Tibial nerve (tissue), 3 donors: ENCODE data around the gene LSAMP.

Source experiments
- CTCF ChIP-seq, 5 experiments: fragments of 200-600 bp in 3 of 5; fragments of 450-650 bp in 2 of 5; sonication (generic) in 3 of 5; IDR thresholded peaks; one replicate each; pipeline ENCODE4 v1.5.1; 2016 to 2019; ENCODE audit warnings: antibody characterized with exemption in 5 of 5, mild to moderate bottlenecking in 3 of 5, moderate library complexity in 2 of 5
- POLR2A ChIP-seq, 2 donors: fragments of 450-650 bp; IDR thresholded peaks; one replicate each; pipeline ENCODE4 v1.6.1; 2017; ENCODE audit warnings: antibody characterized with exemption in 2 of 2, mild to moderate bottlenecking in 2 of 2, moderate library complexity in 2 of 2

GRCh38 chr3:115861166-115861733, 584.0 kb downstream of the LSAMP start:
- TF ChIP-seq CTCF (IDR thresholded peaks at IDR 0.05) (no peak), POLR2A (IDR thresholded peaks at IDR 0.05) (no peak)
